Fibroblast of lung (primary cell): ENCODE measurements around the gene IL17C. TPM values are rescaled to one million over a fixed set of nuclear protein-coding genes. Genes with fewer than 3 reads are reported as not detected.

Experiments used
- DNase-seq, 2 donors: peaks; one replicate each; pipeline versions ENCODE4 v3.0.0 to v3.0.0-alpha.2; 2010; ENCODE audit warnings: low read depth in 2 of 2
- H2AFZ ChIP-seq: 2 replicates; pipeline ENCODE4 v1.5.1; 2012; ENCODE audit warnings: low read length, control low read depth, inconsistent platforms
- H3K27ac ChIP-seq: 2 replicates; pipeline ENCODE4 v1.5.1; 2011; ENCODE audit warnings: low read length, control low read depth; ENCODE audit not compliant: insufficient read depth
- H3K27me3 ChIP-seq: 2 replicates; pipeline ENCODE4 v1.5.1; 2011; ENCODE audit warnings: mild to moderate bottlenecking, low read length; ENCODE audit not compliant: control insufficient read depth, insufficient read depth
- H3K36me3 ChIP-seq: 2 replicates; pipeline ENCODE4 v1.5.1; 2011; ENCODE audit warnings: low read length; ENCODE audit not compliant: control insufficient read depth, insufficient read depth
- H3K4me1 ChIP-seq: 2 replicates; pipeline ENCODE4 v1.5.1; 2011; ENCODE audit warnings: low read length; ENCODE audit not compliant: control insufficient read depth, insufficient read depth; ENCODE audit errors: extremely low read depth
- H3K4me2 ChIP-seq: 2 replicates; pipeline ENCODE4 v1.5.1; 2011; ENCODE audit warnings: low read length, control low read depth; ENCODE audit not compliant: insufficient read depth; ENCODE audit errors: extremely low read depth
- H3K4me3 ChIP-seq, 4 experiments: fragments of 200-600 bp in 1 of 4; sonication (generic) in 1 of 4; replicated peaks in 1 of 4; 2 replicates each; pipeline ENCODE4 v1.5.1; 2011 to 2016; ENCODE audit warnings: low read length in 4 of 4, low read depth in 3 of 4, mild to moderate bottlenecking in 3 of 4, control low read depth in 2 of 4, inconsistent platforms in 1 of 4, mixed read lengths in 1 of 4; ENCODE audit not compliant: insufficient read depth in 1 of 4; ENCODE audit errors: control extremely low read depth in 1 of 4
- H3K79me2 ChIP-seq: 2 replicates; pipeline ENCODE4 v1.5.1; 2012; ENCODE audit warnings: mild to moderate bottlenecking, low read length, inconsistent platforms; ENCODE audit not compliant: control insufficient read depth, insufficient read depth
- H3K9ac ChIP-seq: 2 replicates; pipeline ENCODE4 v1.5.1; 2011; ENCODE audit warnings: mild to moderate bottlenecking, low read length, control low read depth; ENCODE audit not compliant: insufficient read depth
- H3K9me3 ChIP-seq: 2 replicates; pipeline ENCODE4 v1.5.1; 2012; ENCODE audit warnings: low read depth, low read length; ENCODE audit not compliant: control insufficient read depth, insufficient read depth
- H4K20me1 ChIP-seq: 2 replicates; pipeline ENCODE4 v1.5.1; 2011; ENCODE audit warnings: low read length; ENCODE audit not compliant: control insufficient read depth, insufficient read depth; ENCODE audit errors: extremely low read depth
- EZH2 ChIP-seq: IDR thresholded peaks from 2 replicates; pipeline ENCODE4 v1.5.1; 2012; ENCODE audit warnings: low read length, control low read depth, mild to moderate bottlenecking; ENCODE audit errors: missing control alignments
- polyA plus RNA-seq, 2 donors: library from polyadenylated mRNA; depleted of rRNA in 1 of 2; stranded (reverse) in 1 of 2; unstranded in 1 of 2; fragments of >200 nt; gene quantifications; 2 replicates each; pipeline ENCODE4 v1.2.1, GENCODE V29; 2011 to 2012; ENCODE audit warnings: missing spikeins in 1 of 2
- total RNA-seq: library from RNA; depleted of rRNA; stranded (reverse); fragments of >200 nt; gene quantifications from 2 replicates; pipeline ENCODE4 v1.2.1, GENCODE V29; 2014
- TF ChIP-seq, protein P1 (sequence below), 2 donors: IDR thresholded peaks in 1 of 2; conservative IDR thresholded peaks in 1 of 2; 1 replicate in 1 of 2; 2 replicates in 1 of 2; pipeline ENCODE4 v1.5.1; 2011 to 2012; ENCODE audit warnings: low read length in 2 of 2, control low read depth in 1 of 2, inconsistent platforms in 1 of 2, low read depth in 1 of 2, mild to moderate bottlenecking in 1 of 2

Gene IL17C
- total and polyA plus RNA-seq, 2 donors (not counting 1 experiment from before 2014, with no cell fraction given): not detected

DNA sequence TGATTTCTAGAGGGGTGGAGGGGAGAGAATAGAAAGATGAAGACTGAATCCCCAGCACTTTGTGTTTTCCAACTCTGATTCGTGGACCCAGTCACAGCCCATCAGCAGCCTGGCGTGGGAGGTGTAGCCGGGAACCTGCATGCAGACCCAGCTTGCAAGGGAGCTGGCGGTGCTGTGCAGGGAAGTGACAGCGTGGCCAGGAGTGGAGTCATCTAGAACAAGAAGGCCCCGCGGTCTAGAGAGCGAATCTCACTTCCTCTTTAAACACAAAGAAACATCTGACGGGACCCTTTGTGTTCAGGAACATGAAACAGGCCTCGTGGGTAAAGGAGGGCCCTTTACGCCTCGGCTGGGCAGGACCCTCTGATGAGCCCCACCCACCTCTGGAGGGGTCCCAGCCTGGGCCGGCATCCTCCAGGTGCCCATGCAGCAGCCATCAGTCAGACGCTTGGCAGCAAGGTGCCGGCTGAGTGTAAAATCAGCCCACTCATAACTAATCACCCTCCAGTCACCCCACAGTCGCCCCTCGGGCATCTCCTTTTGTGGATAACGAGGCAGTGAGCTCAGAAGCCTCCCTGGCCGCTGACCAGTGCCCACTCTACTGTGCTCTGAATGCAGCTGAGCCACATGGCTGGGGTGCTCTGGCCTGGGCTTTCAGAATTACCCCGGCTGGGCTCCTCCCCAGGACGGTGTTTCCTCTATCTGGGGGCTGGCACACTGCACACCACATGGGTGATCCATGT lies 43.5 kb downstream of the IL17C start:
- Histone ChIP-seq H3K4me1 (peaks cover 10% of the 10 kb centered on the region), H3K9ac (no peak overlapping the region), H3K36me3 (no peaks in the 10 kb centered on the region), H3K79me2 (no peaks in the 10 kb centered on the region), H2AFZ (peak overlapping the region; percentile 23), H3K4me2 (no peak overlapping the region), H3K4me3 (no peak overlapping the region), H3K9me3 (no peaks in the 10 kb centered on the region), H3K27ac (no peak overlapping the region), H4K20me1 (no peaks in the 10 kb centered on the region), H3K27me3 (peaks cover 4% of the 10 kb centered on the region)
- peak in 1 of 2 donors; percentile 28 for DNase-seq
- TF ChIP-seq EZH2: no peak
- TF ChIP-seq, protein P1, sequence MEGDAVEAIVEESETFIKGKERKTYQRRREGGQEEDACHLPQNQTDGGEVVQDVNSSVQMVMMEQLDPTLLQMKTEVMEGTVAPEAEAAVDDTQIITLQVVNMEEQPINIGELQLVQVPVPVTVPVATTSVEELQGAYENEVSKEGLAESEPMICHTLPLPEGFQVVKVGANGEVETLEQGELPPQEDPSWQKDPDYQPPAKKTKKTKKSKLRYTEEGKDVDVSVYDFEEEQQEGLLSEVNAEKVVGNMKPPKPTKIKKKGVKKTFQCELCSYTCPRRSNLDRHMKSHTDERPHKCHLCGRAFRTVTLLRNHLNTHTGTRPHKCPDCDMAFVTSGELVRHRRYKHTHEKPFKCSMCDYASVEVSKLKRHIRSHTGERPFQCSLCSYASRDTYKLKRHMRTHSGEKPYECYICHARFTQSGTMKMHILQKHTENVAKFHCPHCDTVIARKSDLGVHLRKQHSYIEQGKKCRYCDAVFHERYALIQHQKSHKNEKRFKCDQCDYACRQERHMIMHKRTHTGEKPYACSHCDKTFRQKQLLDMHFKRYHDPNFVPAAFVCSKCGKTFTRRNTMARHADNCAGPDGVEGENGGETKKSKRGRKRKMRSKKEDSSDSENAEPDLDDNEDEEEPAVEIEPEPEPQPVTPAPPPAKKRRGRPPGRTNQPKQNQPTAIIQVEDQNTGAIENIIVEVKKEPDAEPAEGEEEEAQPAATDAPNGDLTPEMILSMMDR (conservative IDR thresholded peaks at IDR 0.05 in 1 of 2, IDR thresholded peaks at IDR 0.05 in 1 of 2; ENCODE audit: low read depth in 1 of 2, low read length in 2 of 2): no peak

GRCh38 chr16:88684569-88685155 lies 46.3 kb downstream of the IL17C start:
- H3K27me3 ChIP-seq: peaks cover 9% of the 10 kb centered on the region
- TF ChIP-seq, protein P1 (conservative IDR thresholded peaks at IDR 0.05 in 1 of 2, IDR thresholded peaks at IDR 0.05 in 1 of 2; ENCODE audit: low read depth in 1 of 2, low read length in 2 of 2): no peak
- no peak for TF ChIP-seq EZH2
- no peak overlapping the region for H3K27ac ChIP-seq
- DNase-seq: no peak
- no peaks in the 10 kb centered on the region for H3K36me3 ChIP-seq
- peak overlapping the region; percentile 20 for H3K4me2 ChIP-seq
- H4K20me1 ChIP-seq: no peaks in the 10 kb centered on the region
- no peak overlapping the region for H2AFZ ChIP-seq
- H3K79me2 ChIP-seq: no peaks in the 10 kb centered on the region
- no peak overlapping the region for H3K4me3 ChIP-seq
- H3K9ac ChIP-seq: peak overlapping the region; percentile 23
- peaks cover 10% of the 10 kb centered on the region for H3K4me1 ChIP-seq
- no peaks in the 10 kb centered on the region for H3K9me3 ChIP-seq

- no peak overlapping the region for H3K9ac ChIP-seq
- H2AFZ ChIP-seq: no peak overlapping the region
- H3K4me3 ChIP-seq: peak overlapping the region in 3 of 4 experiments; percentile 11 to 57 (median 42)
- H3K36me3 ChIP-seq: no peaks in the 10 kb centered on the region
- peak; percentile 36 for TF ChIP-seq EZH2
- TF ChIP-seq, protein P1 (conservative IDR thresholded peaks at IDR 0.05 in 1 of 2, IDR thresholded peaks at IDR 0.05 in 1 of 2; ENCODE audit: low read depth in 1 of 2, low read length in 2 of 2): peak; percentile 68 to 88
- H3K27me3 ChIP-seq: peaks cover 9% of the 10 kb centered on the region
- H3K9me3 ChIP-seq: no peaks in the 10 kb centered on the region
- H3K4me2 ChIP-seq: peak overlapping the region; percentile 20
- H4K20me1 ChIP-seq: no peaks in the 10 kb centered on the region
- peaks cover 10% of the 10 kb centered on the region for H3K4me1 ChIP-seq
- DNase-seq: peak; percentile 31 to 48
- H3K27ac ChIP-seq: no peak overlapping the region
- H3K79me2 ChIP-seq: no peaks in the 10 kb centered on the region
Observed at GRCh38 chr16:88685156-88686061, 47.0 kb downstream of the IL17C start.
